NB4 (cell line): Measurements from ENCODE around the gene SPATS2.
A peak's percentile ranks its signal among the peaks of the same experiment; 100 is the strongest.

Experiments
- DNase-seq: peaks from one replicate; pipeline ENCODE4 v3.0.0; 2010; ENCODE audit warnings: low read depth
- H3K4me3 ChIP-seq: one replicate; pipeline ENCODE4 v1.5.1; 2011; ENCODE audit warnings: mild to moderate bottlenecking, low read depth, low read length, moderate library complexity
- MYC ChIP-seq: IDR thresholded peaks from 2 replicates; pipeline ENCODE4 v1.6.1; 2011; ENCODE audit warnings: low read depth, low read length
- POLR2A ChIP-seq: IDR thresholded peaks from 2 replicates; pipeline ENCODE4 v1.6.1; 2011; ENCODE audit warnings: mild to moderate bottlenecking; ENCODE audit not compliant: insufficient read length; ENCODE audit errors: extremely low read depth
- TF ChIP-seq, protein P1 (sequence below): IDR thresholded peaks from 2 replicates; pipeline ENCODE4 v1.6.1; 2011; ENCODE audit warnings: low read depth, low read length
- TF ChIP-seq, protein P2 (sequence below): IDR thresholded peaks from one replicate; pipeline ENCODE4 v1.5.1; 2012; ENCODE audit warnings: low read depth, low read length

Gene SPATS2

DNA sequence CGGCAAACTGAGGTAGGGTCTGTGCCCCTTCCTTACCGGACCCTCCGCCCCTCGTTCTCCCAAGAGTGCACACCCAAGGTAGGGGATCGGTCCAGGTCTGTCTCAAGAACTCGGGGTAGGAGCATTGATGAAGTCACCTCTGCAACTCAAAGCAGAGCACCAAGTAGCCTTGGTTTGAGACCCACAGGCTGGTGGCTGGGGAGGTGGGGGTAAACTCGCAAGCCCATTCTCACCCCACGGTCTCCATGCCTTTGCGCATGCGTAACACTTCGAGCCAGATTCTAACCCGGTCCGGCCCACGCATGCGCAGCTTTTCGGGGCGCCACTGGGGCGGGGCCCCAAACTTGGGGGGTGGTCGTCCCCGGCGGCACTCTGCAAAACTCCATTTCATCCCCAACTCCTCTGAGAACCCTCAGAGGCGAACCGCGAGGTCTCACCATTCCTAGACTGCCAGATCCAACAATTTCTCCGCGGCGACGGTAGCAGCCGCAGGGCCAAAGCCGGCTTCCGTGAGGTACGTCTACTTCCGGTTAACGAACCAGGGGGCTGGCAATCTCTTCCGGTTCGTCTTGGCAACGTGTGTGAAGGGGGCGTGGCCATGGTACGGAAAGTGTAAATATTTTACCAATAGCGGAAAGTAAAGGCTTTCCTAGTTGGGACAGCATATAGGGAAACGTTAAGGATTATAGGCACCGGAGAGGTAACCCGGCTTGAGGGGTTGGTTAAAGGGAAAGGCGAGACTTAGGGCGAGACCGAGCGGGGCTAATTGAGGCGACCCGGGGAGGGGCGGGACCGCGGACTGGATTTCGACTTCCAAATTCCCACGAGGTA lies 200.6 kb downstream of the SPATS2 start, which contains the start of gene MCRS1:
Gene MCRS1 (minus strand): TSS at position 532 of the 831 bp plus-strand sequence. CDS start 1,411 bp downstream, outside the sequence.
- TF ChIP-seq, protein P1, sequence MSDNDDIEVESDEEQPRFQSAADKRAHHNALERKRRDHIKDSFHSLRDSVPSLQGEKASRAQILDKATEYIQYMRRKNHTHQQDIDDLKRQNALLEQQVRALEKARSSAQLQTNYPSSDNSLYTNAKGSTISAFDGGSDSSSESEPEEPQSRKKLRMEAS = peak; percentile 87
- TF ChIP-seq MYC (peak; percentile 92), POLR2A (peak; percentile 92)
- TF ChIP-seq, protein P2, sequence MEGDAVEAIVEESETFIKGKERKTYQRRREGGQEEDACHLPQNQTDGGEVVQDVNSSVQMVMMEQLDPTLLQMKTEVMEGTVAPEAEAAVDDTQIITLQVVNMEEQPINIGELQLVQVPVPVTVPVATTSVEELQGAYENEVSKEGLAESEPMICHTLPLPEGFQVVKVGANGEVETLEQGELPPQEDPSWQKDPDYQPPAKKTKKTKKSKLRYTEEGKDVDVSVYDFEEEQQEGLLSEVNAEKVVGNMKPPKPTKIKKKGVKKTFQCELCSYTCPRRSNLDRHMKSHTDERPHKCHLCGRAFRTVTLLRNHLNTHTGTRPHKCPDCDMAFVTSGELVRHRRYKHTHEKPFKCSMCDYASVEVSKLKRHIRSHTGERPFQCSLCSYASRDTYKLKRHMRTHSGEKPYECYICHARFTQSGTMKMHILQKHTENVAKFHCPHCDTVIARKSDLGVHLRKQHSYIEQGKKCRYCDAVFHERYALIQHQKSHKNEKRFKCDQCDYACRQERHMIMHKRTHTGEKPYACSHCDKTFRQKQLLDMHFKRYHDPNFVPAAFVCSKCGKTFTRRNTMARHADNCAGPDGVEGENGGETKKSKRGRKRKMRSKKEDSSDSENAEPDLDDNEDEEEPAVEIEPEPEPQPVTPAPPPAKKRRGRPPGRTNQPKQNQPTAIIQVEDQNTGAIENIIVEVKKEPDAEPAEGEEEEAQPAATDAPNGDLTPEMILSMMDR = no peak
- DNase-seq = peak; percentile 95

DNA sequence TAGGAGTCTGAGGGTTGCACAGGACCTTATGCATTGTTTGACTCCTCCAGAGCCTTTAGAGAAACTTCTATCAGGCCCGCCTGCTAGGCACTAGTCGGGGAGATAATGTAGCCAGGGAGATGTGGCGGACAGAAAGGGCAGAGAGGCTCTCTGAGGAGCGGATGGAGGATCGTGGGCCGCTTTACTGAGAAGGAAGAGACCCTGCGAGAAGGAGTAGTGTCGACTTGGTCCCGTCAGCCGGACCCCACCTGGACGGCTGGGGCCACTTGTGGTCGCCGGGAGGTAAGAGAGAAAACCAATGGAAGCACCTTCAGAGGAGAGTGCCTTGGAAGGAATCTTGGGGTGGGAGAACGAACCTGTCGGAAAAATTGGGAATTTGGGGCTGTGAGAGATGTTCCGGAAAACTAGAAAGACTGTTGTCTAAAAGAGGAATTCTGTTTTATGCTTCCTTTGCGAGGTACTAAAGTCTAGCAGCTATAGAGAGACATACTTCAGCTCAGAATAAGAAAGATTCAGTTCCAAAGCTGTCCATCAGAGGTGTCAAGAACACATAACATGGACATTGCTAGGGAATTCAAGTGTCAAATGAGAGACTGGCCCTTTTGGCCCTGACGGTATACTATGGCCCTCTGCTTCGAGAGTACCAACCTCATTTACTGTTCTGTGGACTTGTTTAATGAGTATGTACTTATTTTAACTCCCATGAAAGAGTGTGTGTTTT lies 201.3 kb downstream of the SPATS2 start:
- peak; percentile 52 for DNase-seq
- TF ChIP-seq, protein P1 = no peak
- TF ChIP-seq MYC = no peak
- TF ChIP-seq, protein P2 = no peak
- TF ChIP-seq POLR2A = no peak
- peak overlapping the region; percentile 87 for H3K4me3 ChIP-seq

More for the DNA sequence above, 200.6 kb downstream of the SPATS2 start, which contains the start of gene MCRS1:
- H3K4me3 ChIP-seq = peak within 1 kb of the TSS; percentile 87
